Immature natural killer cell (primary cell): ENCODE results near the gene FLT3. TPM values are rescaled to one million over a fixed set of nuclear protein-coding genes. Genes with fewer than 3 reads are reported as not detected.

Experiments used
- DNase-seq, 3 donors: peaks; one replicate each; pipeline ENCODE4 v3.0.0; 2022; ENCODE audit warnings: mixed read lengths in 1 of 3
- H3K27ac Mint-ChIP-seq, 6 donors: one replicate each; pipeline ENCODE4 v1.8.0; 2020; ENCODE audit warnings: mixed read lengths in 6 of 6, mild to moderate bottlenecking in 5 of 6, inconsistent platforms in 4 of 6, moderate library complexity in 3 of 6
- H3K27me3 Mint-ChIP-seq, 3 donors: one replicate each; pipeline ENCODE4 v1.8.0; 2020 to 2021; ENCODE audit warnings: low read depth in 3 of 3, mild to moderate bottlenecking in 3 of 3, mixed read lengths in 3 of 3, moderate library complexity in 3 of 3, inconsistent platforms in 1 of 3
- H3K36me3 Mint-ChIP-seq, 3 donors: one replicate each; pipeline ENCODE4 v1.8.0; 2020; ENCODE audit warnings: mixed read lengths in 3 of 3, inconsistent platforms in 2 of 3, mild to moderate bottlenecking in 2 of 3
- H3K4me1 Mint-ChIP-seq, 2 donors: one replicate each; pipeline ENCODE4 v1.8.0; 2020; ENCODE audit warnings: inconsistent platforms in 2 of 2, mild to moderate bottlenecking in 2 of 2, mixed read lengths in 2 of 2, moderate library complexity in 1 of 2
- H3K4me3 Mint-ChIP-seq, 5 donors: one replicate each; pipeline ENCODE4 v1.8.0; 2020; ENCODE audit warnings: mild to moderate bottlenecking in 5 of 5, mixed read lengths in 5 of 5, inconsistent platforms in 3 of 5, moderate library complexity in 3 of 5
- H3K9me3 Mint-ChIP-seq, 6 donors: one replicate each; pipeline ENCODE4 v1.8.0; 2020; ENCODE audit warnings: mild to moderate bottlenecking in 6 of 6, mixed read lengths in 6 of 6, inconsistent platforms in 4 of 6, moderate library complexity in 3 of 6
- polyA plus RNA-seq, 3 donors: library from polyadenylated mRNA; unstranded; fragments of 300-500 nt; fragmentation: Illumina TruSeq; gene quantifications; one replicate each; pipeline ENCODE4 v1.2.3, GENCODE V29; 2021

FLT3 gene
- polyA plus RNA-seq, 3 donors from 2014 or later = 0.80 to 1.6 (median 1.2) TPM

- Mint-ChIP-seq H3K36me3 (no peaks in the 10 kb centered on the region), H3K4me1 (peaks cover 0 to 6% of the 10 kb centered on the region in 2 donors), H3K9me3 (peaks cover 0 to 2% (median 0%) of the 10 kb centered on the region in 6 donors), H3K27me3 (peaks cover 7 to 39% (median 38%) of the 10 kb centered on the region in 3 donors), H3K27ac (no peak overlapping the region), H3K4me3 (no peak overlapping the region)
- DNase-seq = no peak
These were observed 124.6 kb downstream of the FLT3 start for GRCh38 chr13:27975564-27976361.

- H3K4me1 Mint-ChIP-seq = no peaks in the 10 kb centered on the region
- H3K9me3 Mint-ChIP-seq = peaks cover 0 to 3% (median 0%) of the 10 kb centered on the region in 6 donors
- H3K27me3 Mint-ChIP-seq = peaks cover 10 to 38% (median 37%) of the 10 kb centered on the region in 3 donors
- no peak for DNase-seq
- H3K4me3 Mint-ChIP-seq = no peak overlapping the region
- H3K27ac Mint-ChIP-seq = no peak overlapping the region
- H3K36me3 Mint-ChIP-seq = no peaks in the 10 kb centered on the region
These were observed 126.3 kb downstream of the FLT3 start for GRCh38 chr13:27973961-27974662.

DNA sequence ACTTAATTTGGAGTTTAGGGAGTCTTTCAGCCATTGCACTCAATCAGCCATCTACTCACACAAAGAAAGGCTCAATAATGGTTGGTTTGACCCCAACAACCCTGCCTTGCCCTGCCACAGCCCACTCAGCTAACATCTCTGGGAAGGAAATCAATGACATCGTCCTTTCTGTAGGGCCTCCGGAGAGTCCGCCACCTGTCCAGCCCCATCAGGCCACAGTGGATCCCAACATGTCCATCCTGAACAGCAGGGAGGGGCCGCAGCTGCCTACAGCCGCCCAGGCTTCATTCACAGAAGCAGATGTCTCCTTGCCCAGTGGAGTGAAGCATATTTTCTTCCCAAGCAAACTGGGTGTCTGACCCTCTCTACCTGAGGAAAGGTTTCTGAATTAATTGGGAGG lies 127.1 kb downstream of the FLT3 start:
- Mint-ChIP-seq H3K4me3 (no peak overlapping the region), H3K4me1 (no peaks in the 10 kb centered on the region), H3K36me3 (no peaks in the 10 kb centered on the region), H3K27ac (no peak overlapping the region), H3K27me3 (peaks cover 7 to 33% (median 31%) of the 10 kb centered on the region in 3 donors), H3K9me3 (peaks cover 0 to 1% (median 0%) of the 10 kb centered on the region in 6 donors)
- no peak for DNase-seq

- Mint-ChIP-seq H3K9me3 (peaks cover 0 to 1% (median 0%) of the 10 kb centered on the region in 6 donors), H3K4me3 (no peak overlapping the region), H3K4me1 (no peaks in the 10 kb centered on the region), H3K27ac (no peak overlapping the region), H3K27me3 (peaks cover 7 to 37% (median 30%) of the 10 kb centered on the region in 3 donors), H3K36me3 (no peaks in the 10 kb centered on the region)
- no peak for DNase-seq
These were observed 127.9 kb downstream of the FLT3 start for GRCh38 chr13:27972478-27972820.

DNA sequence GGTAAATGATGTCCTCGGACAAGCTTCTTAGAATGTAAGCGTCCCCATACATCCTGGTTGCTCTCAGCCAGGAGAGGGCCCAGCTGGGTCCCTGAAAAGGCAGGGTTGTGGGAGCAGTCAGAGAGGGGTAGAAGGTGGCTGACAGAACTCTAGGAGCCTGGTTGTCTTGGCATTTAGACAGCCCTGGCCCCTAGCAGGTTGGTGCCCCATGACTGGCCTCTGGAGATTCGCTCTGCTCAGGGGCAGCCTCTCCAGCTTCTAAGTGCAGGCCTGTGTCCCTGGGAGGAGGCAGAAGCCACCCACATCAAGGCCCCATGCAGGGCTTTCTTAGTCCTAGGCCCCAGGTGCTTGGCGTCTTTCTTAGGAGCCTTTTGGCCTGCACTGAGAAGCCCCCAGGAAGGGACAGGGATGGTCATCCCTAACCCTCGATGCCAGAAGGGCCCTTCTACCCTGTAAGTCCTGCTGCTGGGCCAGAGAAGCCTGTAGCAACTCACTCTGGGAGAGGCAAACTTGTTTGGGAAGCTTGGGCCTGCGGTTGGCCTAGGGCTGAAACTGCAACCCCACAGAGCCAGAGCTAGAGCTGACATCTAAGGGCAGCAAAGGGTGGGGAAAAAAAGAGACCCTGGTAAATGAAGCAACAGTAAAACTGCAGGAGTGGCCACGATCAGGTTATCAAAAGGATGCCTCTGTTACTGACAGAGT lies 128.4 kb downstream of the FLT3 start:
- DNase-seq = no peak
- no peaks in the 10 kb centered on the region for H3K4me1 Mint-ChIP-seq
- H3K36me3 Mint-ChIP-seq = no peaks in the 10 kb centered on the region
- peaks cover 0 to 1% (median 0%) of the 10 kb centered on the region in 6 donors for H3K9me3 Mint-ChIP-seq
- H3K27ac Mint-ChIP-seq = no peak overlapping the region
- peaks cover 7 to 41% (median 30%) of the 10 kb centered on the region in 3 donors for H3K27me3 Mint-ChIP-seq
- H3K4me3 Mint-ChIP-seq = no peak overlapping the region

GRCh38 chr13:27971236-27971645 lies 129.1 kb downstream of the FLT3 start:
- DNase-seq = no peak
- H3K27me3 Mint-ChIP-seq = peaks cover 7 to 41% (median 29%) of the 10 kb centered on the region in 3 donors
- H3K36me3 Mint-ChIP-seq = no peaks in the 10 kb centered on the region
- peaks cover 0 to 1% (median 0%) of the 10 kb centered on the region in 6 donors for H3K9me3 Mint-ChIP-seq
- H3K27ac Mint-ChIP-seq = no peak overlapping the region
- H3K4me1 Mint-ChIP-seq = no peaks in the 10 kb centered on the region
- no peak overlapping the region for H3K4me3 Mint-ChIP-seq

DNA sequence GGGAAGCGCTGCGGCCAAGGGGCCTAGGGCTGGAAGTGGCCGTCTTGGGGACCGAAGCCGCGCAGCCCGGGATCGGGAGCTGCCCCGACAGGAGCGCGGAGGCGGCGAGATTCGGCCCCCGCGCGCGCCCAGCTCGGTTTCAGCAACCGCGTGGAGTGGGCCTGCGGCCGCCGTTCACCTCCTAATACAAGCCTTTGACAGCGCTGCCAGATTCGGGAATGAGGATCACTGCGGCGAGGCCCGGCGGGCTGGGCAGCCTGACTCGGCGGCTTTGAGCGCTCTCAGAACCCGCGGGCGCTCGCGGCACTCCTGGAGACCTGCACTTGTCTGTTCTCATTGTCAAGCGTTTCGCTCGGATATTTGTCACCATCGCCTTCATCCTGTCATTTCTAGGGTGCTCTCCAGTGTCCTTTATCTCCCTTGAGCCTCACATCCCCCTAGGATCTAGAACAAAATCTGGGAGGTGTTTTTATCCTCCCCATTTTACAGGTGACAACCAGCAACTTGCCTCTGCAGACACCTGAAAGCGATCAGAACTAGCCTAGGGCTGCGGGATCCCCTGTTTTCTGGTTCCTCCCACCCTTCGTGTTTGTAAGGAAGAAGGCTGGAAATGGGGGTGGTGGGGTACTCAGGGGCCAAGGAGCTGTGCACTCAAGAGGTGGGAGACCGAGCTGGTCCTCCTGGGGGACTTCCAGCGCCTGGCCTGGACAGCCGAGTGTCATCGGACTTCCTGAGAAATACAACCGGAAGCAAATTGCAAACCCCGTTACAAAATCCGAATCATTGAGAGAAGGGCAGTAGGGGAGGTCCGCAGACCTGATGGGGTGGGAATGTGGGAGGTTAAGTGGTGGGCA lies 129.8 kb downstream of the FLT3 start:
- Mint-ChIP-seq H3K27ac (no peak overlapping the region), H3K4me3 (no peak overlapping the region), H3K27me3 (peaks cover 7 to 41% (median 27%) of the 10 kb centered on the region in 3 donors), H3K4me1 (no peaks in the 10 kb centered on the region), H3K9me3 (peaks cover 0 to 1% (median 0%) of the 10 kb centered on the region in 6 donors), H3K36me3 (no peaks in the 10 kb centered on the region)
- DNase-seq = no peak

- H3K27ac Mint-ChIP-seq = no peak overlapping the region
- H3K4me1 Mint-ChIP-seq = no peaks in the 10 kb centered on the region
- H3K9me3 Mint-ChIP-seq = peaks cover 0 to 1% (median 0%) of the 10 kb centered on the region in 6 donors
- no peak for DNase-seq
- no peak overlapping the region for H3K4me3 Mint-ChIP-seq
- H3K36me3 Mint-ChIP-seq = no peaks in the 10 kb centered on the region
- H3K27me3 Mint-ChIP-seq = peaks cover 7 to 41% (median 20%) of the 10 kb centered on the region in 3 donors
These were observed 130.5 kb downstream of the FLT3 start for GRCh38 chr13:27969866-27970229.

GRCh38 chr13:27969082-27969865 lies 131.1 kb downstream of the FLT3 start, which contains the start of gene CDX2:
Gene CDX2 (minus strand): TSS chr13:27969315. CDS start chr13:27969006, 309 bp downstream.
- no peak within 1 kb of the TSS for H3K27ac Mint-ChIP-seq
- H3K36me3 Mint-ChIP-seq = no peaks in the 10 kb centered on the region
- DNase-seq = no peak
- peaks cover 8 to 41% (median 20%) of the 10 kb centered on the region in 3 donors for H3K27me3 Mint-ChIP-seq
- no peak within 1 kb of the TSS for H3K4me3 Mint-ChIP-seq
- H3K4me1 Mint-ChIP-seq = no peaks in the 10 kb centered on the region
- peaks cover 0 to 1% (median 0%) of the 10 kb centered on the region in 6 donors for H3K9me3 Mint-ChIP-seq

DNA sequence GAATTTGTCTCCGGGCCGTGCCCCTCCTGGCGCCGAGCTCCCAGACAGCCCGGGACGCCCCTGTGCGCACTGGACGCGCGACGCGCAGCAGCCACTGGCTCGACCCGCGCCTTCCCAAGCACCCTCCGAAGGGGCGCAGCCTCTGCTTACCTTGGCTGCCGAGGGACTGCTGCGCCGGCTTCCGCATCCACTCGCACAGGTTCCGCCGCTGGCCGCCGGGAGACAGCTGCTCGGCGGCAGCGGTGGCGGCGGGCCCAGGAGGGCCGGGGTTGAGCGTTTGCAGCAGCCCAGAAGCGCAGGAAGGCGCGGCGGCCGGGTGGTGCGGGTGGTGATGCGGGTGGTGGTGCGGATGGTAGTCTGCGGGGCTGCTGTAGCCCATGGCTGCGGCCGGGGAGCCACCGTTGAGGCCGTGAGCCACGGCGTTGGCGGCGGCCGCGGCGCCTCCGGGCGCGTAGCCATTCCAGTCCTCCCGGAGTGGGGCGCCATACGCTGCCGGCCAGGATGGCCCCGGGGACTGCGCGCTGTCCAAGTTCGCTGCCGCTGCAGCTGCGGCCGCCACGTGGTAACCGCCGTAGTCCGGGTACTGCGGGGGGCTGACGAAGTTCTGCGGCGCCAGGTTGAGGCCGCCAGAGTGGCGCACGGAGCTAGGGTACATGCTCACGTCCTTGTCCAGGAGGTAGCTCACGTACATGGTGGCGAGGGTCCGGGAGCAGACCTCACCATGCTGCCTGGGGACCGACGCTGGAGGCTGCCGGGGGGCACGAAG lies 131.9 kb downstream of the FLT3 start:
- Mint-ChIP-seq H3K27me3 (peaks cover 13 to 44% (median 20%) of the 10 kb centered on the region in 3 donors), H3K4me3 (no peak overlapping the region), H3K4me1 (no peaks in the 10 kb centered on the region), H3K9me3 (peaks cover 0 to 1% (median 0%) of the 10 kb centered on the region in 6 donors), H3K36me3 (no peaks in the 10 kb centered on the region), H3K27ac (no peak overlapping the region)
- no peak for DNase-seq

GRCh38 chr13:27967736-27968315 lies 132.6 kb downstream of the FLT3 start:
- H3K36me3 Mint-ChIP-seq = no peaks in the 10 kb centered on the region
- peaks cover 13 to 49% (median 23%) of the 10 kb centered on the region in 3 donors for H3K27me3 Mint-ChIP-seq
- no peaks in the 10 kb centered on the region for H3K4me1 Mint-ChIP-seq
- no peak for DNase-seq
- peak overlapping the region in 1 of 5 donors; percentile 10 for H3K4me3 Mint-ChIP-seq
- H3K9me3 Mint-ChIP-seq = peaks cover 0 to 1% (median 0%) of the 10 kb centered on the region in 6 donors
- H3K27ac Mint-ChIP-seq = no peak overlapping the region
